ENCODE results near the gene BMPR1A.
"Not testable (repeated sequence)": the region's sequence is repeated elsewhere in the genome, so short reads cannot be mapped to it uniquely, and the experiment has no call there.

The BMPR1A gene

DNA sequence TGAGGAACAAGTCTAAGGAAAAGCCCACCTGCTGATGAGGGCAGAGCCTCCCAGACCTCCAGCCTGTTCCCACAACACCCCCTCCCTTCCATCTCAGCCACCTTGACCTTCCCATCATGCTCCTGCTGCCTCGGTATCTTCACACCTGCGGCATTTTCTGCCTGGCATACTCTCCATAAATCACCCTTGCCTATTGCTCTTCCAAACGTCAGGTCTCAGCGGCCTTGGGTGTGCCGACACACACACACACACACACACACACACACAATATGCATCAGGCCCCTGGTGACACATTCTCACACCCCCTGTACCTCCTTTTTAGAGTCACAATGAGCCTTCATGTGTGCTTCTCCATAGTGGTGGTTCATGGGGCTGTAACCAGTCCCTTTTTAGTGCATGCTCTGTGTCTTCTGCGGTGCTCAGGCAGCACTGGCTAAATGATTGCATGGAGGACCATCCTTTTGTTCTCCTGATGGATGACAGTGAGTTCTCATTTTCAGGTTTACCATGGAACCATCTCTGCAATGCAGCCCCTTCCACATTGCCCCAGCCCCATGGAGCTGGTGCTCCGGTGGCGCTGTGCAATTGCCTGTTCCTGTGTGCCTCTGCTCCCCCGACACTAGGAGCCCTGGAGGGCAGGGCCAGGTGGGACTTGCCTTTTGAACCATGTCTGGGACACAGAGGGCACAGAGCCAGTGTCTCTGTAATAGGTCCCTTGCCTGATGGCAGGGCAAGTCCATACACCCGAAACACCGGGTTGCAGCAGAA lies 216.4 kb downstream of the BMPR1A start:
- H3K27ac ChIP-seq = no peak overlapping the region
- TF ChIP-seq, protein P1, sequence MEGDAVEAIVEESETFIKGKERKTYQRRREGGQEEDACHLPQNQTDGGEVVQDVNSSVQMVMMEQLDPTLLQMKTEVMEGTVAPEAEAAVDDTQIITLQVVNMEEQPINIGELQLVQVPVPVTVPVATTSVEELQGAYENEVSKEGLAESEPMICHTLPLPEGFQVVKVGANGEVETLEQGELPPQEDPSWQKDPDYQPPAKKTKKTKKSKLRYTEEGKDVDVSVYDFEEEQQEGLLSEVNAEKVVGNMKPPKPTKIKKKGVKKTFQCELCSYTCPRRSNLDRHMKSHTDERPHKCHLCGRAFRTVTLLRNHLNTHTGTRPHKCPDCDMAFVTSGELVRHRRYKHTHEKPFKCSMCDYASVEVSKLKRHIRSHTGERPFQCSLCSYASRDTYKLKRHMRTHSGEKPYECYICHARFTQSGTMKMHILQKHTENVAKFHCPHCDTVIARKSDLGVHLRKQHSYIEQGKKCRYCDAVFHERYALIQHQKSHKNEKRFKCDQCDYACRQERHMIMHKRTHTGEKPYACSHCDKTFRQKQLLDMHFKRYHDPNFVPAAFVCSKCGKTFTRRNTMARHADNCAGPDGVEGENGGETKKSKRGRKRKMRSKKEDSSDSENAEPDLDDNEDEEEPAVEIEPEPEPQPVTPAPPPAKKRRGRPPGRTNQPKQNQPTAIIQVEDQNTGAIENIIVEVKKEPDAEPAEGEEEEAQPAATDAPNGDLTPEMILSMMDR (IDR thresholded peaks at IDR 0.05) = no peak
- no peak for TF ChIP-seq ZFX (IDR thresholded peaks at IDR 0.05; ENCODE audit: borderline replicate concordance)

DNA sequence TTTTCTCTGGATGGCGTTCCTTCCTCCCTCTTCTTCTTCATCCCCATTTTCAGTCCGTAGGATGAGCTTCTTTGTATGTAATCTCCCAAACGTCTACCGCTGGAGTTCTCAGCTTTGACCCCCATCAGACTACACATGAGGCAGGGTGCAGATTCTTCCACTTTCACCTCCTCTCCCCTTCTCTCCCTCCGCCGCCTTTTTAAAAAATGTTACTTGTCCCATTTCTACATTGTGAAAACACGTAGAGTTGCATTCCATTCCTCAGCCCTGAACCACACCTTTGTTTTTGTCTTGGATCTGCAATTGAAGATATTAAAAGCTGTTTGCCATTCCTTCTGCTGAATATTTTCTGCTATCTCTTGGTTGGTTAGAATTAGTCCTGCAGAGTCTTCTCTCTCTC lies 218.1 kb downstream of the BMPR1A start:
- TF ChIP-seq ZFX (IDR thresholded peaks at IDR 0.05; ENCODE audit: borderline replicate concordance) = no peak
- TF ChIP-seq, protein P1 (IDR thresholded peaks at IDR 0.05) = no peak
- H3K27ac ChIP-seq = no peak overlapping the region

DNA sequence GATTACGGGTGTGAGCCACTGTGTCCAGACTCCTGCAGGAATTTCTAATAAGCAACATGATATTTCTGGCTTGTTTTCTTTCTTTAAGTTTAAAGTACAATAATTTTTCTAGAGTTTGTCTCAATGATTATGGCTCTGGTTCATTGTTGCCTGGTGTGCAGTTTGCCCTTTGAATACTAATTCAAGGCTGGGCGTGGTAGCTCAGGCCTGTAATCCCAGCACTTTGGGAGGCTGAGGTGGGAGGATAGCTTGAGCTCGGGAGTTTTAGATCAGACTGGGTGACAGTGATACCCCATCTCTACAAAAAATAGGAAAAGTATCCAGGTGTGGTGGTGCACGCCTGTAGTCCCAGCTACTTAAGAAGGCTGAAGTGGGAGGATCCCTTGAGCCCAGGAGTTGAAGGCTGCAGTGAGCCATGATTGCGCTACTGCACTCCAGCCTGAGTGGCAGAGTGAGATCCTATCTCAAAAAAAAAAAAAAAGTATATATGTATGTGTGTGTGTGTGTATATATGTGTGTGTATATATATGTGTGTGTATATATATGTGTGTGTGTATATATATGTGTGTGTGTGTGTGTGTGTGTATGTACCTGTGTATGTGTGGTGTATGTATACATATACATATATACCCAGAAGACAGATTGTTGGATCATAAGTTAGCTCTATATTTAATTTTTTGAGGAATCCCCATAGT lies 220.1 kb downstream of the BMPR1A start:
- no peak overlapping the region for H3K27ac ChIP-seq
- TF ChIP-seq ZFX (IDR thresholded peaks at IDR 0.05; ENCODE audit: borderline replicate concordance) = no peak
- TF ChIP-seq, protein P1 (IDR thresholded peaks at IDR 0.05) = no peak

DNA sequence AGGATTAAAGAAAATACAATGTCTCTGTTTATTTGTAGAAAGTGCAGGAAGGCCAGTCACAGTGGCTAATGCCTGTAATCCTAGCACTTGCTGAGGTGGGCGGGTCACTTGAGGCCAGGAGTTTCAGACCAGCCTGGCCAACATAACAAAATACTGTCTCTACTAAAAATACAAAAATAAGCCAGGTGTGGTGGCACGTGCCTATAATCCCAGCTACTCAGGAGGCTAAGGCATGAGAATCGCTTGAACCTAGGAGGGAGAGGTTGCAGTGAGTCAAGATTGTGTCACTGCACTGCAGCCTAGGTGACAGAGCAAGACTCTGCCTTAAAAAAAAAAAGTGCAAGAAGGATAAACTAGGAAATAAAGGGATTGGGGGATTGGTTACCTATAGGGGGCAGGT lies 222.0 kb downstream of the BMPR1A start:
- H3K27ac ChIP-seq = not testable (repeated sequence)

DNA sequence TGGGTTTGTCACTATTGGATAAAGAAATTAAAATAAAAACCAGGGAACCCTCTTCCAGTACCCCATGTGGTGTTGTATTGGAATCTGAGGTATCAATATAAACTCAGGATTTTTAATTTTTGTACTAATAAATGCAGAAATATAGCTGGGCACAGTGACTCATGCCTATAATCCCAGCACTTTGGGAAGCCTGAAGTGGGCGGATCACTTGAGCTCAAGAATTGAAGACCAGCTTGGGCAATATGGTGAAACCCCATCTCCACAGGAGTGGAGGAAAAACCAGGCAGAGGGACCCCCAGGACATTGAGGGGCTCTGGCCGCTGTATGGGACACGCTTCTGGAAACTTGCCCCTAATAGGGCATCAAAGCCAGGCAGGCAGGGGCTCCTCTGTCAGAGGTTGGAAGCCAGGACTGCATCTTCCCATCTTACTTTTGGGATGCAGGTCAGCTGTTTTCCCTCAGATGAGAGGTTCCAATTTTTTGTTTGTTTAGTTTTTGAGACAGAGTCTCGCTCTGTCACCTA lies 222.9 kb downstream of the BMPR1A start:
- no peak for TF ChIP-seq ZFX (IDR thresholded peaks at IDR 0.05; ENCODE audit: borderline replicate concordance)
- TF ChIP-seq, protein P1 (IDR thresholded peaks at IDR 0.05) = no peak

DNA sequence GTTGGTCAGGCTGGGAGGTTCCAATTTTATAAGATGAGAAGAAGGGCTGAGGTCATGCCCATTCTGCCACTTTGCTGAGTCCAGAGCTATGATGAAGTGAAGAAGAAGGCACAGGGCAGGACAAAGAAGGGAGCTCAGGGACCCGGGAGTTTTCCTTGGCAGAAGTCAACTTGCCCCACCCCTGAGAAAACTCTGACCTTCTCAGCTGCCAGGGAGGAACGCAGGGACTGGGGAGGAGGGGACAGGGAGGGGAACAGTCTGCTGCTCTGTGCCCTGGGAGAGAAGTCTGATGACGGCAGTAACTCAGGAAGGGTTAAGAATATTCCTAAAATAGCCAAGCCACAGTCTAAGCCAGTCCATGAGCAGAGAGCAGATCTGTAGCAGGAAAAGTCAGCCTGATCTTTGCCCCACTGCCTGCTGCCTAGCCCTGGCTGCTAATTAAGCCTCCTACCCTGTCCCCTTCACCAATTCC lies 223.6 kb downstream of the BMPR1A start:
- TF ChIP-seq, protein P1 (IDR thresholded peaks at IDR 0.05) = no peak
- TF ChIP-seq ZFX (IDR thresholded peaks at IDR 0.05; ENCODE audit: borderline replicate concordance) = no peak
- no peak overlapping the region for H3K27ac ChIP-seq

More for the DNA sequence above, 222.9 kb downstream of the BMPR1A start:
- H3K27ac ChIP-seq = no peak overlapping the region

DNA sequence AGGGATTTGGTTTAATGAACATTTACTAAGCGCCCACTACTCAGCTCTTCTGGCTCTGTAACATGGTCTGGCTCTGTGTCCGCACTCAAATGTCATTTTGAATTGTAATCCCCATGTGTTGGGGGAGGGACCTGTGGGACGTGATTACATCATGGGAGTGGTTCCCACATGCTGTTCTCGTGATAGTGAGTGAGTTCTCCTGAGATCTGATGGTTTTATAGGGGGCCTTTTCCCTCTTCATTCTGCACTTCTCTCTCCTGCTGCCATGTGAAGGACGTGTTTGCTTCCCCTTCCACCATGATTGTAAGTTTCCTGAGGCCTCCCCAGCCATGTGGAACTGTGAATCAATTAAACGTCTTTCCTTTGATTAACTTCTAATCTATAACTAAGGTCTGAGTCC lies 224.6 kb downstream of the BMPR1A start:
- not testable (repeated sequence) for H3K27ac ChIP-seq

DNA sequence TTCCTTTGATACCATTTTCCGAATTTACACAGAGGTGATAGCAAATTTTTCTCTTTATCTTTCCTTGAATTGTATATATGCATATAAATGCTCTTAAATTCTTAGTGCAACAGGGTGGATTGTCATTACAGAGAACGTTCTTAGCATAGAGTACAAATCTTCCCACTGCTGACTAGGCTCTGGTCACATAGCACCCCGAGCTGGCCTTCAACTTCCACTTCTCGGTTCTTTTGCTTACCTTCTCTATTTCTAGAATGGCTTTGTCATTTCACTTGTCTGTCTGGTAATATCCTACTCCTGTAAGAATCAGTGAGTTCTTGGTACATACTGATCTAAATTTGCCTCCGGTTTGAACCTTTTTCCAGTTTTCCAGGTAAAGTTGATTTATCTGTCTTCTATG lies 225.3 kb downstream of the BMPR1A start:
- TF ChIP-seq, protein P1 (IDR thresholded peaks at IDR 0.05) = no peak
- TF ChIP-seq ZFX (IDR thresholded peaks at IDR 0.05; ENCODE audit: borderline replicate concordance) = no peak
- H3K27ac ChIP-seq = no peak overlapping the region
